ENCODE results near the gene MAST2. TPM values are rescaled to one million over a fixed set of nuclear protein-coding genes. Genes with fewer than 3 reads are reported as not detected.
"Not testable (repeated sequence)": the region's sequence is repeated elsewhere in the genome, so short reads cannot be mapped to it uniquely, and the experiment has no call there.

Gene MAST2
- total and polyA plus RNA-seq, 11 donors, result 56.8 to 123 (median 79.7) TPM

DNA sequence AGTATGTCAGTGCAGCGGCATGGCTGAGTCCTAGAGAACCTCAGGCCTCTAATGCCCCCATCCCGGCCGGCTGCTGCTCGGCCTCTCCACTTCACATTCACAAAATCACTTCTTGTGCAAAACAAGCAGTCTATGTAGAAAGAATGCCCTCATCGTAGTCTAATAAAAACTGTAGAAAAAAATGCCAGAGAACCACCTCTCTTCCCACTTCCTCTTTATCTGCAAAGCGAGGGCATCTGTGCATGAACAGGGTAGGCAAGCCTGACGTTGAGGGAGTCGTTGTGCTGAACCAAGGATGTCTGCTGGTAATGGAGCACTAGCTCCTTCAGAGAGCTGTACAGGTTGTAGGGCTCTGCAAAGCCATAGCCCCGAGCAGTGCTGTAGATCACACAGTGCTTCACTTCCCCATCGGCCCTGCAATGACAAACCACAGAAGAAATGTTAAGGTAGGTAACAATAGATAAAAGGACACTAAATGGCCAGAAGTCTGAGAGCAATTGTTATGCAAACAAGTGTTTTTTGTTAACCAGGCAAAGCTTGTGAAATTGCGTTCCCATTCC is 240.1 kb downstream of the MAST2 start:
- DNase-seq, result no peak
- no peak for ATAC-seq
- no peaks in the 10 kb centered on the region for H3K27me3 ChIP-seq
- H3K4me1 ChIP-seq, result peaks cover 11 to 52% (median 31%) of the 10 kb centered on the region in 12 donors
- WGBS, 4 donors, result 75 to 86% (median 81%) methylated on average over 11 of the region's 11 CpGs
- no peaks in the 10 kb centered on the region for H3K9me3 ChIP-seq
- peaks cover 0 to 75% (median 42%) of the 10 kb centered on the region in 9 donors for H3K36me3 ChIP-seq
- H3K4me3 ChIP-seq, result no peak overlapping the region
- intact Hi-C loops (cut with DNase I), result loop anchor here in 1 of 10 donors (2.0 kb wide), 1 partner anchor 87 kb away; no protein-coding TSS in a partner anchor
- no peak for TF ChIP-seq POLR2A (IDR thresholded peaks at IDR 0.05)
- no peak overlapping the region for H3K27ac ChIP-seq

DNA sequence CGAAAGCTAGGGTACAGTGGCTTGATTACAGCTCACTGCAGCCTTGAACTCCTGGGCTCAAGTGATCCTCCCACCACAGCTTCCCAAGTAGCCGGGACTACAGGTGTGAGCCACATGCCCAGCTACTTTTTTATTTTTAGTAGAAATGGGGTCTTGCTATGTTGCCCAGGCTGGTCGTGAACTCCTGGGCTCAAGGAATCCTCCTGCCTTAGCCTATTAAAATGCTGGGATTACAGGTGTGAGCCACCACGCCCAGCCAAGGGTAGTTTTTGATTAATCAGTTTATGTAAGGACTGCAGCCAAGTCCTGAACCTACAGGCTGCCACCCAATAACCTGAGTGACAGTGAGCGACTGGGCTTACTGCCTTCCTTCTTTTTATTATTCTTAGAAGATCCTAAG is 240.7 kb downstream of the MAST2 start:
- H3K4me1 ChIP-seq, result peaks cover 11 to 47% (median 30%) of the 10 kb centered on the region in 12 donors
- H3K9me3 ChIP-seq, result no peaks in the 10 kb centered on the region
- ATAC-seq (no peak), DNase-seq (no peak)
- TF ChIP-seq, protein P1, sequence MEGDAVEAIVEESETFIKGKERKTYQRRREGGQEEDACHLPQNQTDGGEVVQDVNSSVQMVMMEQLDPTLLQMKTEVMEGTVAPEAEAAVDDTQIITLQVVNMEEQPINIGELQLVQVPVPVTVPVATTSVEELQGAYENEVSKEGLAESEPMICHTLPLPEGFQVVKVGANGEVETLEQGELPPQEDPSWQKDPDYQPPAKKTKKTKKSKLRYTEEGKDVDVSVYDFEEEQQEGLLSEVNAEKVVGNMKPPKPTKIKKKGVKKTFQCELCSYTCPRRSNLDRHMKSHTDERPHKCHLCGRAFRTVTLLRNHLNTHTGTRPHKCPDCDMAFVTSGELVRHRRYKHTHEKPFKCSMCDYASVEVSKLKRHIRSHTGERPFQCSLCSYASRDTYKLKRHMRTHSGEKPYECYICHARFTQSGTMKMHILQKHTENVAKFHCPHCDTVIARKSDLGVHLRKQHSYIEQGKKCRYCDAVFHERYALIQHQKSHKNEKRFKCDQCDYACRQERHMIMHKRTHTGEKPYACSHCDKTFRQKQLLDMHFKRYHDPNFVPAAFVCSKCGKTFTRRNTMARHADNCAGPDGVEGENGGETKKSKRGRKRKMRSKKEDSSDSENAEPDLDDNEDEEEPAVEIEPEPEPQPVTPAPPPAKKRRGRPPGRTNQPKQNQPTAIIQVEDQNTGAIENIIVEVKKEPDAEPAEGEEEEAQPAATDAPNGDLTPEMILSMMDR (IDR thresholded peaks at IDR 0.05), result no peak
- TF ChIP-seq POLR2A (IDR thresholded peaks at IDR 0.05), result no peak
- intact Hi-C loops (cut with DNase I), result loop anchor here in 1 of 10 donors (2.0 kb wide), 1 partner anchor 87 kb away; no protein-coding TSS in a partner anchor
- H3K27ac ChIP-seq, result no peak overlapping the region
- 95 to 98% (median 96%) methylated on average over 5 of the region's 5 CpGs for WGBS, 4 donors
- no peaks in the 10 kb centered on the region for H3K27me3 ChIP-seq
- peaks cover 0 to 75% (median 42%) of the 10 kb centered on the region in 9 donors for H3K36me3 ChIP-seq
- H3K4me3 ChIP-seq, result no peak overlapping the region

DNA sequence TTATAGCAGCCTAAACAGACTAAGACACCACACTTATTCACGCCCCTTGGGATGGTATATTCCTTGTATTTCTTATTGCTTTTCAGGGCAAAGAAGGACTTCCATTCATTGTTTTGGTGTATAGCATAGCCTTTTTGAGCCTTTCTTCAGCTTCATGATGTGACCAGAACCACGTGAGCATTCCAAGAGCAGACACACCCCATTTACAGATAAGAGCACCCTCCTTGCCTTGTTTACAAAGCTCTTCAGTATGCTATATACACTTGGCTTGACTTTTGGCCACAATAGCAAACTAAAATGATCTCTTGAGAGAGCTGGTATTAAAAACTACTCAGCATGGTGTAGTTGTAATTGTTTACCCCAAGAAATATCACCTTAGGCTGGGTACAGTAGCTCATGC is 250.3 kb downstream of the MAST2 start:
- Histone ChIP-seq H3K36me3 (peaks cover 0 to 95% (median 52%) of the 10 kb centered on the region in 9 donors), H3K4me1 (no peaks in the 10 kb centered on the region), H3K27me3 (no peaks in the 10 kb centered on the region), H3K9me3 (no peaks in the 10 kb centered on the region), H3K4me3 (no peak overlapping the region), H3K27ac (no peak overlapping the region)
- DNase-seq (no peak), ATAC-seq (no peak)
- intact Hi-C loops (cut with DNase I), result no loop called here
- no peak for TF ChIP-seq POLR2A (IDR thresholded peaks at IDR 0.05)
- TF ChIP-seq, protein P1 (IDR thresholded peaks at IDR 0.05), result no peak
- WGBS, 4 donors, result 72 to 78% (median 77%) methylated on average over 2 of the region's 2 CpGs

DNA sequence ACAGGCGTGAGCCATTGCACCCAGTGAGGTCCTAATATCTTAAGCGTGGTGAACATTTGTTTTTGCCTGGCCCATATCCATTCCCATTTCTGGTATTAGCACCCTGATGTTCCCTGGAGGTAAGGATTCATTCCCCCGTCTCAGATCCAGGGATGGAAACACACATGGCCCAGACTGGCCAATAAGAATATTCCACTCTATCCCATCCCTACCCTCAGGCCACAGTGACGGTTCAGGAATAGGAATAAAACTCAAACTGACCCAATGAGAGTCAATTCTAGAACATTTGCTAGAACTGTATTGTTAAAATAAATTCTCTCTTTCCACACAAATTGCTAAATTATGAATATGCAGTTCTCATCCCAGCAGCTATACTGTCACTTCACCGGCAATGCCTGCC is 252.9 kb downstream of the MAST2 start:
- intact Hi-C loops (cut with DNase I), result no loop called here
- H3K4me3 ChIP-seq, result no peak overlapping the region
- H3K4me1 ChIP-seq, result no peaks in the 10 kb centered on the region
- DNase-seq (no peak), ATAC-seq (no peak)
- H3K36me3 ChIP-seq, result peaks cover 0 to 98% (median 61%) of the 10 kb centered on the region in 9 donors
- TF ChIP-seq, protein P1 (IDR thresholded peaks at IDR 0.05), result no peak
- no peak for TF ChIP-seq POLR2A (IDR thresholded peaks at IDR 0.05)
- 98 to 100% (median 99%) methylated on average over 5 of the region's 5 CpGs for WGBS, 4 donors
- H3K9me3 ChIP-seq, result no peaks in the 10 kb centered on the region
- H3K27me3 ChIP-seq, result no peaks in the 10 kb centered on the region
- H3K27ac ChIP-seq, result no peak overlapping the region

DNA sequence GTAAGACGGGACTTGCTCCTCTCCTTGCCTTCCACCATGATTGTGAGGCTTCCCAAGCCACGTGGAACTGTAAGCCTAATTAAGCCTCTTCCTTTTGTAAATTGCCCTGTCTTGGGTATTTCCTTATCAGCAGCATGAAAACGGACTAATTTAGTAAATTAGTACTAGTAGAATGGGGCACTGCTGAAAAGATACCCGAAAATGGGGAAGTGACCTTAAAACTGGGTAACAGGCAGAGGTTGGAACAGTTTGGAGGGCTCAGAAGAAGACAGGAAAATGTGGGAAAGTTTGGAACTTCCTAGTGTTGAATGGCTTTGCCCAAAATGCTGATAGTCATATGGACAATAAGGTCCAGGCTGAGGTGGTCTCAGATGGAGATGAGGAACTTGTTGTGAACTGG is 253.8 kb downstream of the MAST2 start:
- H3K9me3 ChIP-seq; DNase-seq; H3K4me3 ChIP-seq; H3K27ac ChIP-seq; intact Hi-C loops (cut with DNase I); H3K27me3 ChIP-seq; ATAC-seq; H3K4me1 ChIP-seq: not testable (repeated sequence)
- H3K36me3 ChIP-seq, result peaks cover 0 to 100% (median 70%) of the 10 kb centered on the region in 9 donors
- 89 to 95% (median 93%) methylated on average over 4 of the region's 4 CpGs for WGBS, 4 donors

All from heart left ventricle (tissue), 16 donors.